IMR-90 (cell line): ENCODE measurements around the gene DENND1A. TPM values are rescaled to one million over a fixed set of nuclear protein-coding genes. Genes with fewer than 3 reads are reported as not detected.

Source experiments
- ATAC-seq: fragments of 200-7000 bp; cut with Tn5 transposase; 2 replicates; pipeline ENCODE4 v1.9.1; 2020; ENCODE audit warnings: low read depth, mild to moderate bottlenecking, moderate library complexity
- BruUV-seq: library from RNA; stranded (reverse); fragments of 400-500 nt; replicated peaks from 2 replicates; lab custom pipeline; 2021; lab: Mats Ljungman, UMichigan
- CTCF ChIA-PET: fragments of 300-600 bp; formaldehyde crosslinking; extraction: SDS; loops from one replicate; lab custom pipeline; 2021; ENCODE audit warnings: antibody characterized with exemption; lab: Yijun Ruan, JAX
- POLR2A ChIA-PET: fragments of 300-600 bp; sonication (Branson Sonifier 250); formaldehyde crosslinking; loops from one replicate; lab custom pipeline; 2022; ENCODE audit warnings: antibody characterized with exemption; ENCODE audit not compliant: unreplicated experiment; lab: Charles Lee
- DNase-seq: peaks from one replicate; pipeline ENCODE4 v3.0.0; 2013
- H2AFZ ChIP-seq: replicated peaks from 2 replicates; pipeline ENCODE3; 2013; ENCODE audit warnings: low read length, mild to moderate bottlenecking; ENCODE audit not compliant: poor library complexity
- H2AK5ac ChIP-seq: 2 replicates; pipeline ENCODE4 v1.6.1; 2013; ENCODE audit warnings: low read depth, low read length, inconsistent platforms
- H2AK9ac ChIP-seq: replicated peaks from 2 replicates; pipeline ENCODE3; 2013; ENCODE audit warnings: mild to moderate bottlenecking, low read depth, low read length, moderate library complexity; ENCODE audit not compliant: poor library complexity
- H2BK120ac ChIP-seq: 2 replicates; pipeline ENCODE4 v1.6.1; 2013; ENCODE audit warnings: low read depth, low read length, inconsistent platforms
- H2BK15ac ChIP-seq: 3 replicates; pipeline ENCODE4 v1.6.1; 2013; ENCODE audit warnings: low read depth, low read length, inconsistent platforms
- H2BK20ac ChIP-seq: 2 replicates; pipeline ENCODE4 v1.6.1; 2013; ENCODE audit warnings: low read depth, mild to moderate bottlenecking, inconsistent platforms, low read length, moderate library complexity
- H2BK5ac ChIP-seq: 2 replicates; pipeline ENCODE4 v1.6.1; 2013; ENCODE audit warnings: mild to moderate bottlenecking, low read depth, low read length, inconsistent platforms; ENCODE audit not compliant: poor library complexity, severe bottlenecking
- H3K14ac ChIP-seq: replicated peaks from 2 replicates; pipeline ENCODE4 v1.6.1; 2013; ENCODE audit warnings: low read depth, low read length, inconsistent platforms
- H3K18ac ChIP-seq: 2 replicates; pipeline ENCODE4 v1.6.1; 2013; ENCODE audit warnings: low read depth, low read length, control low read depth
- H3K23ac ChIP-seq: 2 replicates; pipeline ENCODE4 v1.6.1; 2013; ENCODE audit warnings: low read depth, low read length, inconsistent platforms
- H3K27ac ChIP-seq: 2 replicates; pipeline ENCODE4 v1.5.1; 2013; ENCODE audit warnings: mild to moderate bottlenecking, control low read depth, low read length; ENCODE audit not compliant: insufficient read depth
- H3K27me3 ChIP-seq: 2 replicates; pipeline ENCODE4 v1.6.1; 2013; ENCODE audit warnings: low read length; ENCODE audit not compliant: control insufficient read depth, insufficient read depth
- H3K36me3 ChIP-seq: 2 replicates; pipeline ENCODE4 v1.6.1; 2013; ENCODE audit warnings: low read length, mixed read lengths; ENCODE audit not compliant: control insufficient read depth, insufficient read depth
- H3K4ac ChIP-seq: 2 replicates; pipeline ENCODE4 v1.6.1; 2013; ENCODE audit warnings: low read depth, low read length, inconsistent platforms
- H3K4me1 ChIP-seq: 2 replicates; pipeline ENCODE4 v1.6.1; 2013; ENCODE audit warnings: low read length, mixed read lengths; ENCODE audit not compliant: control insufficient read depth, insufficient read depth
- H3K4me2 ChIP-seq: 2 replicates; pipeline ENCODE4 v1.6.1; 2013; ENCODE audit warnings: low read depth, mild to moderate bottlenecking, control low read depth, low read length, moderate library complexity
- H3K4me3 ChIP-seq: 2 replicates; pipeline ENCODE4 v1.5.1; 2013; ENCODE audit warnings: low read depth, mild to moderate bottlenecking, control low read depth, low read length, moderate library complexity; ENCODE audit not compliant: insufficient read depth
- H3K56ac ChIP-seq: 2 replicates; pipeline ENCODE4 v1.6.1; 2013; ENCODE audit warnings: low read length, inconsistent platforms; ENCODE audit not compliant: insufficient read depth; ENCODE audit errors: extremely low read depth
- H3K79me1 ChIP-seq, 2 experiments: 2 replicates each; pipeline ENCODE4 v1.6.1; 2013; ENCODE audit warnings: low read length in 2 of 2, inconsistent platforms in 1 of 2, low read depth in 1 of 2
- H3K9ac ChIP-seq: 2 replicates; pipeline ENCODE4 v1.6.1; 2013; ENCODE audit warnings: low read depth, low read length, control low read depth
- H3K9me1 ChIP-seq: 2 replicates; pipeline ENCODE4 v1.6.1; 2013; ENCODE audit warnings: low read length, inconsistent platforms; ENCODE audit not compliant: insufficient read depth
- H3K9me3 ChIP-seq: 2 replicates; pipeline ENCODE4 v1.6.1; 2013; ENCODE audit warnings: low read length; ENCODE audit not compliant: control insufficient read depth, insufficient read depth
- H4K20me1 ChIP-seq: 2 replicates; pipeline ENCODE4 v1.6.1; 2013; ENCODE audit warnings: low read length, inconsistent platforms; ENCODE audit not compliant: insufficient read depth
- H4K5ac ChIP-seq: 2 replicates; pipeline ENCODE4 v1.6.1; 2013; ENCODE audit warnings: mild to moderate bottlenecking, low read depth, low read length, control low read depth
- H4K8ac ChIP-seq, 2 experiments: 2 replicates each; pipeline ENCODE4 v1.6.1; 2013; ENCODE audit warnings: low read depth in 2 of 2, low read length in 2 of 2, control low read depth in 1 of 2, inconsistent platforms in 1 of 2
- H4K91ac ChIP-seq: 2 replicates; pipeline ENCODE4 v1.6.1; 2013; ENCODE audit warnings: low read depth, low read length, inconsistent platforms; ENCODE audit not compliant: insufficient read depth
- CEBPB ChIP-seq: IDR thresholded peaks from 2 replicates; pipeline ENCODE4 v1.6.1; 2012; ENCODE audit warnings: low read depth, low read length, improper control_type of control experiment
- CHD1 ChIP-seq: IDR thresholded peaks from 2 replicates; pipeline ENCODE4 v1.6.1; 2012; ENCODE audit warnings: low read depth, low read length, improper control_type of control experiment
- CTCF ChIP-seq: conservative IDR thresholded peaks from 2 replicates; pipeline ENCODE4 v1.5.1; 2012; ENCODE audit warnings: mild to moderate bottlenecking, low read depth, low read length, improper control_type of control experiment
- ELK1 ChIP-seq: fragments of 150-350 bp; IDR thresholded peaks from 2 replicates; pipeline ENCODE4 v1.6.1; 2016; ENCODE audit warnings: low read depth, mild to moderate bottlenecking, low read length, moderate library complexity, borderline replicate concordance
- MAZ ChIP-seq: IDR thresholded peaks from 2 replicates; pipeline ENCODE4 v1.6.1; 2012; ENCODE audit warnings: low read depth, mild to moderate bottlenecking, low read length, improper control_type of control experiment, moderate library complexity, borderline replicate concordance
- NFE2L2 ChIP-seq: fragments of 150-350 bp; IDR thresholded peaks from 2 replicates; pipeline ENCODE4 v1.6.1; 2016; ENCODE audit warnings: low read depth, mild to moderate bottlenecking, low read length
- RAD21 ChIP-seq: IDR thresholded peaks from 2 replicates; pipeline ENCODE4 v1.6.1; 2012; ENCODE audit warnings: low read length, improper control_type of control experiment
- RFX5 ChIP-seq: IDR thresholded peaks from 2 replicates; pipeline ENCODE4 v1.8.0; 2012; ENCODE audit warnings: low read depth, mild to moderate bottlenecking, low read length, moderate library complexity
- SMC3 ChIP-seq: fragments of 150-350 bp; IDR thresholded peaks from 2 replicates; pipeline ENCODE4 v1.6.1; 2016; ENCODE audit warnings: low read depth, mild to moderate bottlenecking, antibody characterized with exemption, low read length, moderate library complexity
- USF2 ChIP-seq: fragments of 150-350 bp; IDR thresholded peaks from 2 replicates; pipeline ENCODE4 v1.6.1; 2017; ENCODE audit warnings: mild to moderate bottlenecking, antibody characterized with exemption, low read length, low read depth
- WGBS, 2 experiments: methylation state at CpG; one replicate each; pipeline versions ENCODE4 v1.1.5 to v1.1.7; 2013; ENCODE audit warnings: missing lambda C conversion rate in 2 of 2; ENCODE audit not compliant: insufficient read length in 1 of 2; ENCODE audit errors: extremely low coverage in 2 of 2; 5-methylcytosine and 5-hydroxymethylcytosine counted together
- dilution Hi-C: fragments of 300-500 bp; cut with HindIII; formaldehyde crosslinking; loops from one replicate; pipeline ENCODE4 v1.14.3; 2018; ENCODE audit warnings: low sequenced_read_pairs; ENCODE audit not compliant: unreplicated experiment
- in situ Hi-C: fragments of 300-500 bp; cut with MboI; formaldehyde crosslinking; loops from 3 replicates; pipeline ENCODE4 v1.14.3; 2019; ENCODE audit warnings: low sequenced_read_pairs, inconsistent platforms, mixed read lengths
- intact Hi-C: fragments of 100-400 bp; cut with micrococcal nuclease; formaldehyde crosslinking; loops from 2 replicates; pipeline ENCODE4 v1.10.0; 2022
- polyA plus RNA-seq, 3 experiments: library from polyadenylated mRNA; depleted of rRNA; stranded (reverse); fragments of >200 nt; gene quantifications; 2 replicates each; pipeline ENCODE4 v1.2.3, GENCODE V29; 2012; ENCODE audit warnings: low replicate concordance in 1 of 3
- total RNA-seq: library from RNA; depleted of rRNA; stranded (reverse); fragments of >200 nt; gene quantifications from 2 replicates; pipeline ENCODE4 v1.2.3, GENCODE V29; 2012

Gene DENND1A
- total and polyA plus RNA-seq, 2 of the 4 experiments (the other 2 are of a cell fraction): 21.4 to 27.6 TPM

- dilution Hi-C loops (no loop called here), intact Hi-C loops (no loop called here), in situ Hi-C loops (no loop called here)
- H3K4ac ChIP-seq: no peak overlapping the region
- DNase-seq (no peak), ATAC-seq (no peak)
- no peak overlapping the region for H3K4me3 ChIP-seq
- H2BK120ac ChIP-seq: no peak overlapping the region
- no peak overlapping the region for H2BK15ac ChIP-seq
- no peak overlapping the region for H4K8ac ChIP-seq
- no peaks in the 10 kb centered on the region for H4K20me1 ChIP-seq
- H2BK5ac ChIP-seq: no peak overlapping the region
- no peak overlapping the region for H2AK5ac ChIP-seq
- H3K23ac ChIP-seq: no peak overlapping the region
- H3K9me1 ChIP-seq: 0 out of 2 replicates have a peak, but pooled peaks cover 2% of the 10 kb centered on the region
- no peak overlapping the region for H3K27ac ChIP-seq
- ChIA-PET CTCF (no interaction called here), POLR2A (no interaction called here)
- H3K27me3 ChIP-seq: no peaks in the 10 kb centered on the region
- H3K79me1 ChIP-seq: no peaks in the 10 kb centered on the region
- no peaks in the 10 kb centered on the region for H3K36me3 ChIP-seq
- no peak overlapping the region for H3K9ac ChIP-seq
- no peak overlapping the region for H4K5ac ChIP-seq
- H3K4me2 ChIP-seq: no peak overlapping the region
- no TSS peak for BruUV-seq
- no peak overlapping the region for H2AK9ac ChIP-seq
- no peaks in the 10 kb centered on the region for H3K9me3 ChIP-seq
- H2BK20ac ChIP-seq: no peak overlapping the region
- no peak for TF ChIP-seq RAD21
- TF ChIP-seq MAZ: no peak
- TF ChIP-seq CTCF: no peak
- no peak for TF ChIP-seq CEBPB
- no peak for TF ChIP-seq SMC3
- no peak for TF ChIP-seq NFE2L2
- TF ChIP-seq USF2: no peak
- TF ChIP-seq CHD1: no peak
- no peak for TF ChIP-seq RFX5
- TF ChIP-seq ELK1: no peak
- no peak overlapping the region for H3K18ac ChIP-seq
- WGBS, 2 experiments: 93% methylated on average over 2 of the region's 8 CpGs; no CpG with 5 or more reads in 1 of the 2 experiments
- H4K91ac ChIP-seq: no peak overlapping the region
- H3K14ac ChIP-seq: no peak overlapping the region
- H2AFZ ChIP-seq: no peak overlapping the region
- no peak overlapping the region for H3K56ac ChIP-seq
- H3K4me1 ChIP-seq: no peaks in the 10 kb centered on the region
These were observed 331.9 kb downstream of the DENND1A start for GRCh38 chr9:123597876-123598556.
